GM12878 (cell line): Measurements from ENCODE around the gene SMIM10. TPM values are rescaled to one million over a fixed set of nuclear protein-coding genes. Genes with fewer than 3 reads are reported as not detected.
A peak's percentile ranks its signal among the peaks of the same experiment; 100 is the strongest.

Experiments
- ATAC-seq: fragments of 200-7000 bp; cut with Tn5 transposase; 3 replicates; pipeline ENCODE4 v1.9.1; 2020; ENCODE audit warnings: mild to moderate bottlenecking, moderate library complexity
- BruUV-seq: library from RNA; stranded (reverse); fragments of 400-500 nt; replicated peaks from 2 replicates; lab custom pipeline; 2021; lab: Mats Ljungman, UMichigan
- CTCF ChIA-PET: fragments of 300-600 bp; sonication (Branson Sonifier 250); formaldehyde crosslinking; extraction: SDS; loops from one replicate; lab custom pipeline; 2021; ENCODE audit warnings: inconsistent platforms; lab: Yijun Ruan, JAX
- POLR2A ChIA-PET: fragments of 350-600 bp; formaldehyde crosslinking; extraction: SDS; loops from one replicate; lab custom pipeline; 2021; ENCODE audit warnings: inconsistent platforms; lab: Charles Lee
- RAD21 ChIA-PET: fragments of 300-600 bp; sonication (Branson Sonifier 250); formaldehyde crosslinking; loops from one replicate; lab custom pipeline; 2023; ENCODE audit warnings: antibody characterized with exemption; ENCODE audit not compliant: unreplicated experiment; lab: Charles Lee
- SMC1A ChIA-PET: fragments of 300-600 bp; sonication (Branson Sonifier 250); formaldehyde crosslinking; loops from one replicate; lab custom pipeline; 2023; ENCODE audit not compliant: unreplicated experiment, uncharacterized antibody; lab: Charles Lee
- DNase-seq: peaks from one replicate; pipeline ENCODE4 v3.0.0-alpha.2; 2011; ENCODE audit warnings: low read depth, low spot score
- FAIRE-seq: peaks from 3 replicates; lab custom pipeline; 2011; peaks lifted over from hg19 to GRCh38; lab: Jason Lieb, UNC
- H2AFZ ChIP-seq: 2 replicates; pipeline ENCODE4 v1.6.0; 2011; ENCODE audit warnings: low read depth, low read length, control low read depth; ENCODE audit not compliant: control insufficient read depth
- H3K27ac ChIP-seq: 2 replicates; pipeline ENCODE4 v1.5.1; 2011; ENCODE audit warnings: control low read depth; ENCODE audit not compliant: control insufficient read depth, insufficient read depth
- H3K27me3 ChIP-seq, 2 experiments: replicated peaks in 1 of 2; 2 replicates each; pipeline versions ENCODE4 v1.6.0 to v1.6.1; 2011; ENCODE audit warnings: low read length in 1 of 2; ENCODE audit not compliant: control insufficient read depth in 2 of 2, insufficient read depth in 2 of 2
- H3K36me3 ChIP-seq, 2 experiments: 2 replicates each; pipeline ENCODE4 v1.5.1; 2011; ENCODE audit warnings: low read length in 1 of 2; ENCODE audit not compliant: control insufficient read depth in 2 of 2, insufficient read depth in 2 of 2
- H3K4me1 ChIP-seq: 2 replicates; pipeline ENCODE4 v1.6.1; 2011; ENCODE audit warnings: mild to moderate bottlenecking, low read length, moderate library complexity, mixed read lengths; ENCODE audit not compliant: control insufficient read depth, insufficient read depth
- H3K4me2 ChIP-seq: 2 replicates; pipeline ENCODE4 v1.6.0; 2011; ENCODE audit warnings: control low read depth; ENCODE audit not compliant: control insufficient read depth, insufficient read depth
- H3K4me3 ChIP-seq: fragments of 200-600 bp; sonication (generic); 2 replicates; pipeline ENCODE4 v1.5.1; 2016
- H3K79me2 ChIP-seq: 2 replicates; pipeline ENCODE4 v1.6.0; 2011; ENCODE audit warnings: low read length; ENCODE audit not compliant: control insufficient read depth, insufficient read depth
- H3K9ac ChIP-seq: 2 replicates; pipeline ENCODE4 v1.8.0; 2011; ENCODE audit warnings: low read length, control low read depth, mixed read lengths; ENCODE audit not compliant: control insufficient read depth, insufficient read depth
- H3K9me3 ChIP-seq: replicated peaks from 3 replicates; pipeline ENCODE4 v1.5.1; 2011; ENCODE audit warnings: mild to moderate bottlenecking, low read length; ENCODE audit not compliant: control insufficient read depth, insufficient read depth
- H4K20me1 ChIP-seq: 2 replicates; pipeline ENCODE4 v1.6.0; 2011; ENCODE audit not compliant: control insufficient read depth, insufficient read depth
- CHD1 ChIP-seq: IDR thresholded peaks from 2 replicates; pipeline ENCODE4 v1.6.1; 2012; ENCODE audit warnings: low read depth, low read length, improper control_type of control experiment
- EGR1 ChIP-seq, 2 experiments: IDR thresholded peaks; 1 replicate in 1 of 2; 2 replicates in 1 of 2; pipeline ENCODE4 v1.6.1; 2011 to 2012; ENCODE audit warnings: low read depth in 2 of 2, low read length in 2 of 2, borderline replicate concordance in 1 of 2, mild to moderate bottlenecking in 1 of 2, moderate library complexity in 1 of 2
- HDGF ChIP-seq: fragments of 450-650 bp; IDR thresholded peaks from 2 replicates; pipeline ENCODE4 v1.6.1; 2016; ENCODE audit warnings: antibody characterized with exemption
- KLF5 ChIP-seq: fragments of 450-650 bp; IDR thresholded peaks from 2 replicates; pipeline ENCODE4 v1.6.1; 2014; ENCODE audit warnings: mild to moderate bottlenecking; ENCODE audit not compliant: partially characterized antibody
- MEF2B ChIP-seq: fragments of 450-650 bp; IDR thresholded peaks from 2 replicates; pipeline ENCODE4 v1.6.1; 2018; ENCODE audit warnings: mild to moderate bottlenecking, moderate library complexity; ENCODE audit not compliant: partially characterized antibody, poor library complexity, severe bottlenecking
- NBN ChIP-seq: fragments of 450-650 bp; IDR thresholded peaks from 2 replicates; pipeline ENCODE4 v1.6.1; 2016
- NFYA ChIP-seq: IDR thresholded peaks from 2 replicates; pipeline ENCODE4 v1.6.1; 2011; ENCODE audit warnings: low read depth, mild to moderate bottlenecking, low read length, improper control_type of control experiment, borderline replicate concordance
- PAX8 ChIP-seq: fragments of 450-650 bp; IDR thresholded peaks from 2 replicates; pipeline ENCODE4 v1.6.1; 2017; ENCODE audit warnings: mild to moderate bottlenecking, moderate library complexity
- RAD21 ChIP-seq: IDR thresholded peaks from 2 replicates; pipeline ENCODE4 v1.6.1; 2011; ENCODE audit warnings: mild to moderate bottlenecking, low read depth, low read length, moderate library complexity; ENCODE audit not compliant: insufficient read depth
- RUNX3 ChIP-seq: IDR thresholded peaks from 2 replicates; pipeline ENCODE4 v1.6.1; 2012; ENCODE audit warnings: low read length, inconsistent platforms
- SMC3 ChIP-seq: IDR thresholded peaks from 2 replicates; pipeline ENCODE4 v1.6.1; 2011; ENCODE audit warnings: low read length, improper control_type of control experiment, borderline replicate concordance
- SRF ChIP-seq, 2 experiments: IDR thresholded peaks; 2 replicates each; pipeline ENCODE4 v1.6.1; 2011; ENCODE audit warnings: low read depth in 2 of 2, low read length in 2 of 2, mild to moderate bottlenecking in 1 of 2, moderate library complexity in 1 of 2
- WGBS: methylation state at CpG from one replicate; pipeline ENCODE4 v1.1.6; 2016; ENCODE audit warnings: low lambda C conversion rate; ENCODE audit not compliant: insufficient replicate concordance, insufficient coverage; ENCODE audit errors: missing lambda C conversion rate; 5-methylcytosine and 5-hydroxymethylcytosine counted together
- in situ Hi-C: fragments of 300-500 bp; cut with MboI; formaldehyde crosslinking; loops from 9 replicates; pipeline ENCODE4 v1.14.3; 2018; ENCODE audit warnings: mixed read lengths
- intact Hi-C: fragments of 100-400 bp; cut with micrococcal nuclease; formaldehyde crosslinking; loops from one replicate; pipeline ENCODE4 v1.14.2; 2022; ENCODE audit not compliant: unreplicated experiment
- polyA plus RNA-seq, 11 experiments: library from polyadenylated mRNA; depleted of rRNA in 4 of 11; unstranded in 6 of 11; stranded (reverse) in 5 of 11; fragments of >200 nt; fragmentation: Nextera tagmentation in 4 of 11; fragmentation: Illumina TruSeq in 1 of 11; extraction: Ambion mirVana in 4 of 11; extraction: Trizol in 1 of 11; gene quantifications; 1 replicate in 1 of 11; 2 replicates in 10 of 11; pipeline versions ENCODE4 v1.2.1 to v1.2.3, GENCODE V29; 2011 to 2016; ENCODE audit warnings: inconsistent platforms in 2 of 11, missing spikeins in 2 of 11, low read depth in 1 of 11
- total RNA-seq, 4 experiments: library from RNA; depleted of rRNA in 3 of 4; stranded (reverse); fragments of >200 nt in 3 of 4; fragmentation: Illumina TruSeq in 1 of 4; extraction: Trizol in 1 of 4; gene quantifications; 2 replicates each; pipeline versions ENCODE4 v1.2.1 to v1.2.3, GENCODE V29; 2013 to 2021
- TF ChIP-seq, protein P1 (sequence below), 3 experiments: IDR thresholded peaks in 2 of 3; conservative IDR thresholded peaks in 1 of 3; 2 replicates each; pipeline ENCODE4 v1.5.1; 2011; ENCODE audit warnings: low read depth in 3 of 3, low read length in 3 of 3, mild to moderate bottlenecking in 3 of 3, control low read depth in 2 of 3, moderate library complexity in 2 of 3, inconsistent platforms in 1 of 3, mixed read lengths in 1 of 3; ENCODE audit not compliant: control insufficient read depth in 2 of 3, insufficient read depth in 1 of 3; ENCODE audit errors: extremely low read depth in 1 of 3
- TF ChIP-seq, protein P2 (sequence below): fragments of 450-650 bp; IDR thresholded peaks from 2 replicates; pipeline ENCODE4 v1.6.1; 2016; ENCODE audit warnings: mild to moderate bottlenecking

The SMIM10 gene
- total and polyA plus RNA-seq, 10 of the 15 experiments (the other 5 are each of a cell fraction or from before 2014, with no cell fraction given) = 0.04 to 0.16 (median 0.10) TPM; not detected in 6

DNA sequence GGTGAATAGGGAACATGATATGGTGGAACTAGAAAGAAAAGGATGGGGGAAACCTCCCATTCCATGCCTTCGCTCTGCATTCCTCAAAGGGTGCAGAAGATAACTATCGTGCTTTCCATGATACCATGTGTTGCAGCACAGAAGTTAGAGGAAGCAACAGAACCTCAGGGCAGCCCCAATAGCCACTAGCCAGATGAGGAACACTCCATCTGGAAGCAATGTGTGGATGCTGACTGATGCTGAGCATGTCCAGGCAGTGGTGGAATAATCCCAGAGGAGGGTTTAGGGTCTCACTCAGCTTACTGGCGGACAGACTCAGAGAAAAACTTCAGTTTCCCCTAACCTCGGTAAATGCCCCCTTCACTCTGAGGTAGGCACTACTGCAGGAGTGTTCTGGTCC, 7.5 kb downstream of the SMIM10 start:
- CTCF ChIA-PET = no interaction called here
- intact Hi-C loops = loop anchor here (10.0 kb wide), 1 partner anchor 513 kb away; no protein-coding TSS in a partner anchor

DNA sequence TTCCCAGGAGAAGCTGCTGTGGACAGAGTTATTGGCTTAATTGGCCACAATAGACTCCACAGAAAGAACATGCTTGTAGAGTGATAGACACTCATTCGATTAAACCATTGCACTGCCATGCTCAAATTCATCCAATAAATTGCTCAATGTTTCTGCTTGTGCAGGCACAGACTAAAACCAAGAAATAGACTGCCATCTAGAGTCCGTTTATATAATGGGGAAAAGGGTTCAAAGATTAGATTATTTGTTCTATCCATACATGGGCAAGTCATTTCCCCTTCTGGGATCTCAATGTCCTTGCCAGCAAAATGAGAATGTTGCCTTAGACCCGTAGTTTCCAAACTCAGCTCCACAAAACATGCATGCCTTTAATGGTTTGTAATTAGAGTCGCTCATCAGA, 8.7 kb downstream of the SMIM10 start:
- WGBS = 21% methylated on average over 4 of the region's 4 CpGs
- ChIA-PET SMC1A (no interaction called here), CTCF (interaction anchor here (0.9 to 1.3 kb wide), 3 partner anchors 15 to 516 kb away, joined by 3 read pairs; no protein-coding TSS in a partner anchor), POLR2A (no interaction called here), RAD21 (interaction anchor here (1.2 kb wide), 1 partner anchor 192 kb away, joined by 3 read pairs; no protein-coding TSS in a partner anchor)
- DNase-seq (peak; percentile 2), FAIRE-seq (no peak), ATAC-seq (peak; percentile 55)
- Histone ChIP-seq H4K20me1 (no peaks in the 10 kb centered on the region), H3K9ac (no peak overlapping the region), H3K4me1 (no peaks in the 10 kb centered on the region), H3K79me2 (no peaks in the 10 kb centered on the region), H3K4me2 (no peak overlapping the region), H3K4me3 (no peak overlapping the region), H2AFZ (no peak overlapping the region), H3K27ac (no peak overlapping the region), H3K36me3 (no peaks in the 10 kb centered on the region), H3K27me3 (no peaks in the 10 kb centered on the region; a peak in 1 of 4 replicates), H3K9me3 (no peaks in the 10 kb centered on the region)
- TF ChIP-seq SMC3 (peak; percentile 43; the same call in 1 of the 2 replicates), SRF (IDR thresholded peaks at IDR 0.05; ENCODE audit: low read depth in 2 of 2, low read length in 2 of 2) (0 out of 4 replicates have a peak, but pooled peaks of 1 of the 2 experiments have one; percentile 19), RAD21 (peak; percentile 60), KLF5 (no peak), RUNX3 (no peak)
- TF ChIP-seq, protein P1, sequence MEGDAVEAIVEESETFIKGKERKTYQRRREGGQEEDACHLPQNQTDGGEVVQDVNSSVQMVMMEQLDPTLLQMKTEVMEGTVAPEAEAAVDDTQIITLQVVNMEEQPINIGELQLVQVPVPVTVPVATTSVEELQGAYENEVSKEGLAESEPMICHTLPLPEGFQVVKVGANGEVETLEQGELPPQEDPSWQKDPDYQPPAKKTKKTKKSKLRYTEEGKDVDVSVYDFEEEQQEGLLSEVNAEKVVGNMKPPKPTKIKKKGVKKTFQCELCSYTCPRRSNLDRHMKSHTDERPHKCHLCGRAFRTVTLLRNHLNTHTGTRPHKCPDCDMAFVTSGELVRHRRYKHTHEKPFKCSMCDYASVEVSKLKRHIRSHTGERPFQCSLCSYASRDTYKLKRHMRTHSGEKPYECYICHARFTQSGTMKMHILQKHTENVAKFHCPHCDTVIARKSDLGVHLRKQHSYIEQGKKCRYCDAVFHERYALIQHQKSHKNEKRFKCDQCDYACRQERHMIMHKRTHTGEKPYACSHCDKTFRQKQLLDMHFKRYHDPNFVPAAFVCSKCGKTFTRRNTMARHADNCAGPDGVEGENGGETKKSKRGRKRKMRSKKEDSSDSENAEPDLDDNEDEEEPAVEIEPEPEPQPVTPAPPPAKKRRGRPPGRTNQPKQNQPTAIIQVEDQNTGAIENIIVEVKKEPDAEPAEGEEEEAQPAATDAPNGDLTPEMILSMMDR (IDR thresholded peaks at IDR 0.05 in 2 of 3, conservative IDR thresholded peaks at IDR 0.05 in 1 of 3; ENCODE audit: control insufficient read depth in 2 of 3, extremely low read depth in 1 of 3, insufficient read depth in 1 of 3, low read depth in 3 of 3, low read length in 3 of 3) = peak; percentile 27 to 46 (median 44); a peak in 4 of 6 replicates
- no TSS peak for BruUV-seq
- intact Hi-C loops = loop anchor here (10.0 kb wide), 1 partner anchor 515 kb away; no protein-coding TSS in a partner anchor
- in situ Hi-C loops = no loop called here

More for the DNA sequence above, 7.5 kb downstream of the SMIM10 start:
- no peak for FAIRE-seq
- Histone ChIP-seq H3K27ac (no peak overlapping the region), H3K4me3 (no peak overlapping the region), H3K9me3 (no peaks in the 10 kb centered on the region), H3K79me2 (no peaks in the 10 kb centered on the region), H3K9ac (no peak overlapping the region), H3K4me2 (no peak overlapping the region), H4K20me1 (no peaks in the 10 kb centered on the region), H3K4me1 (no peaks in the 10 kb centered on the region), H3K36me3 (no peaks in the 10 kb centered on the region), H2AFZ (no peak overlapping the region), H3K27me3 (no peaks in the 10 kb centered on the region; a peak in 1 of 4 replicates)
- WGBS = 13% methylated on average over 4 of the region's 4 CpGs
- no peak for ATAC-seq
- DNase-seq = no peak
- ChIA-PET RAD21 (no interaction called here), POLR2A (no interaction called here), SMC1A (no interaction called here)
- TF ChIP-seq CHD1 = no peak
- TF ChIP-seq, protein P2, sequence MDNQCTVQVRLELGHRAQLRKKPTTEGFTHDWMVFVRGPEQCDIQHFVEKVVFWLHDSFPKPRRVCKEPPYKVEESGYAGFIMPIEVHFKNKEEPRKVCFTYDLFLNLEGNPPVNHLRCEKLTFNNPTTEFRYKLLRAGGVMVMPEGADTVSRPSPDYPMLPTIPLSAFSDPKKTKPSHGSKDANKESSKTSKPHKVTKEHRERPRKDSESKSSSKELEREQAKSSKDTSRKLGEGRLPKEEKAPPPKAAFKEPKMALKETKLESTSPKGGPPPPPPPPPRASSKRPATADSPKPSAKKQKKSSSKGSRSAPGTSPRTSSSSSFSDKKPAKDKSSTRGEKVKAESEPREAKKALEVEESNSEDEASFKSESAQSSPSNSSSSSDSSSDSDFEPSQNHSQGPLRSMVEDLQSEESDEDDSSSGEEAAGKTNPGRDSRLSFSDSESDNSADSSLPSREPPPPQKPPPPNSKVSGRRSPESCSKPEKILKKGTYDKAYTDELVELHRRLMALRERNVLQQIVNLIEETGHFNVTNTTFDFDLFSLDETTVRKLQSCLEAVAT = no peak
- no peak for TF ChIP-seq EGR1 (IDR thresholded peaks at IDR 0.05; ENCODE audit: borderline replicate concordance in 1 of 2, low read depth in 2 of 2, low read length in 2 of 2)
- no peak for TF ChIP-seq NFYA
- no peak for TF ChIP-seq HDGF
- TF ChIP-seq NBN = no peak
- TF ChIP-seq PAX8 = no peak
- no peak for TF ChIP-seq MEF2B
- in situ Hi-C loops = no loop called here
- BruUV-seq = no TSS peak
